HG02970 (cell line): ENCODE data around the gene EHD4.

ENCODE experiments used
- ATAC-seq: cut with Tn5 transposase; IDR thresholded peaks from one replicate; pipeline ENCODE4 v1.9.1; 2021; ENCODE audit warnings: mild to moderate bottlenecking, moderate library complexity, moderate number of reproducible peaks; ENCODE audit not compliant: unreplicated experiment, low FRiP score

EHD4 gene

DNA sequence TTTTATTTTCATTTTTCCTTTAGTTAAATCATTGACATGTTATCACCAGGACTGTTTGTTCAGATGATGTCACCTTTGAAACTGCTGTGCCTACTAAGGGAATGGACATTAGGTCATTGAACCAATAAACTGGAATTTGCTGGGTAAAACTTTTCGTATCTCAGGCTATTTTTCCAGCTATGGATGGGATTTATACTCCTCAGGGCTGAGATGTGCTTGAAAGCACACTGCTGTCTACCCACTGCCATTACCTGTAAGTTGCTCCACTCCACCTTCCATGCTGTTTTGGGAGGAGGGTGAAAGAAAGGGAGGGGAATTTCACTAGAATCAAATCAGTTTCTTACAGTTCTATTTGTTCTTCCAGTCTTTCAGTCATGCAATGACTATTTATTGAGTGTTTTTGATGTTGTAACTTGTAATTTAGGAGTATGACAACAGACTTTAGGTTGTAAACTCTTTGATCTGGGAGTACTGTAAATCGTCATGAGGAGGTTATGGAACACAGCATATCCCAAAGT lies 11.3 kb downstream of the EHD4 start:
- no peak for ATAC-seq

GRCh38 chr15:41958002-41958420 lies 14.3 kb downstream of the EHD4 start:
- ATAC-seq: no peak

DNA sequence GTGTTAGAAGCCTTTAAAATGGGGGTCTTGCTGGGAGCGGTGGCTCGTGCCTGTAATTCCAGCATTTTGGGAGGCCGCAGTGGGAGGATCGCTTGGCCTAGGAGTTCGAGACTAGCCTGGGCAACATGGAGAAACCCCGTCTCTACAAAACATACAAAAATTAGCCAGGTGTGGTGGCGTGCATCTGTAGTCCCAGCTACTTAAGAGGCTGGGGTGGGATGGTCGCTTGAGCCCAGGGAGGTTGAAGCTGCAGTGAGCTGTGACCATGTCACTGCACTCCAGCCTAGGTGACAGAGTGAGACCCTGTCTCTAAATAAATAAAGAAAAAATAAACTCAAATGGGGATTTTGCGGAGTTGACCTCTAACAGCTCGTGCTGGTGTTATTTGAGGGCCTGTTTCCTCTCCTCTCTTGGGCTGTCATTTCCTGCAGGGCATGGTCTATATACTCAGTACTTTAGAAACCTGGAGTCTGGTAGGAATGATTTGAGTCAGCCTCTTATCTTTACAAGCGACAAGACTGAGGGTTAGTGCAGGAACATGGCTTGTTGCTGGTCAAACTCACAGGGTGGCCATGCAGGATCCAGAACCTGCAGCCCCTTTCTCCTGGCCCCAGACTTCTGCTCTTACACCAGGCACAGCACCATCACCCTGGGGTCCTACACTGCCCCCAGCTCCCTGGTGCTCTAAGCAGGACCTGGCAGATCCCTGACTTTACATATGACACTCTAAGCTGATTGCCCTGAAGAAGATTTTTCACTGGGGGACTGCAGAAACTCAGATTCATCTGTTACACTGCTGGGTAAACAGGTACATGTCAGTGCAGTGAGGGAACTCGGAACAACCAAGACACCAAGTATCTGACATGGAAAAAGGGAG lies 15.1 kb downstream of the EHD4 start:
- no peak for ATAC-seq

DNA sequence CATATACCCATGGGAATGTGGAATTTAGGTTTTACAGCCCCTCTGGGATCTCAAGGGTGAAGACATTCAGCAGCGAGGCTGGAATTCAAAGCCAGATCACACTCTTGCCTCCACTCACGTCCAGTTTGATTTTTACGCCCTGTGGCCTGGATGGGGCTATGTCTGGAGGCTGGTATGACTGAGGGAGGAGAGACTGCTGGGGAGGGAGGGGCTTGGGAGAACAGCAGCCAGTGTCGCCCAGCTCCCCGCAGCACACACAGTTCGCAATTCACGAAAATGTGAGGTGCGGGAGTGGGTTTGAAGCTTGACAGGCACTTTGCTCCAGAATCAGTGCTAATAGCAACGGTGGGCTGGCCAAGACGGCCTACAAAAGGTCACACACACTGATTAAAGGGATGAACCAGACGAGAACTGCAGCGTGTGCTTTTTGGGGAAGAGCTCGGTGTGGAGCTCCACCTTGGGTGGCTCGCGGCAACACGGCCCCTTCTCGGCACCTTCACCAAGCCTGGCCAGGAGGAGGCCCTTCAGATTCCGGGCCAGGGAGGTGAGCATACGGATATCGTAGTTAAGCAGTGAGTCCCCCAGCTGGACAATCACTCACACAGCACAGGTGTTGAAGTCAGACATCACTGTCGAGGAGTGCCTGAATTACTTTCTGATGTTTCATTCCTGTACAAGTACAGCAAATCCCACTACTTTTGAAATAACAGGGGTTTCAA lies 16.4 kb downstream of the EHD4 start:
- no peak for ATAC-seq

DNA sequence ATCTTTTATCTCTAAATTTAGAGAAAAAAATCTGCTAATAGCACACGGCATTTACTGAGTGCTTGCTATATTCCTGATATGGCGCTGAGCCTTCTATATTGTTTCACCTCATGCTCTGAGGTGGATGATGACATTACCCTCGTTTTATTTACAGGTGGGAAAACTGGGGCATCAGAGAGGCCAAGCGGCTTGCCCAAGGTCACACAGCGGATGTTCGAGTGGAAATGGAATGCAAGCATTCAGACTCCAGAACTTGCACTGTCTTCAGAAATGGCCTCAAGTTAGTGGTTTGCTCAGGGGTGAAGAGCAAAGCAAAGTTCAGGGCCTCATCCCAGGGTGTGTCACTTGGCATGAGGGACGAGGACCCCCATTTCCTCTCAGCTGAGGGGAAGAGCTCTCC lies 17.3 kb downstream of the EHD4 start:
- no peak for ATAC-seq

DNA sequence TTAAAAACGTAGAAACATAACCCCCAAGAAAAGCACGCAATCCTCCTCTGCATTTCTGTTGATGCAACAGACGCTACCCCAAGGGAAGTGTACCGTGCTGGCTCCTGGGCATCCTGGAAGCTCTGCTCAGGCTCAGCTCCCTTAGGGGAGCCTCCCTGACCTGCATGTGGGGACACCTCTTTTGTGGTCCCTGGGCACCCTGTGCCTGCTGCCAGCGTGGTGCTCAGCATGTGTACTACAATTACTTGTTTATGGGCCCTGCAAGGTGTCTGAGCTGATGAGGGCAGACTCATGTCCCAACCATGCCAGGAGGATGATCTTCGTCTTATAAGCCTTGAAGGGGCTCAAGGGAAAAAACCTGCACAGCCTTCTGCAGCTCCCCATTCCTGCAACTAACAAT lies 18.3 kb downstream of the EHD4 start:
- no peak for ATAC-seq

GRCh38 chr15:41952013-41952563 lies 20.3 kb downstream of the EHD4 start:
- ATAC-seq: no peak

GRCh38 chr15:41951571-41951970 lies 20.8 kb downstream of the EHD4 start:
- no peak for ATAC-seq

- no peak for ATAC-seq
These were observed 21.9 kb downstream of the EHD4 start for GRCh38 chr15:41950489-41950888.

DNA sequence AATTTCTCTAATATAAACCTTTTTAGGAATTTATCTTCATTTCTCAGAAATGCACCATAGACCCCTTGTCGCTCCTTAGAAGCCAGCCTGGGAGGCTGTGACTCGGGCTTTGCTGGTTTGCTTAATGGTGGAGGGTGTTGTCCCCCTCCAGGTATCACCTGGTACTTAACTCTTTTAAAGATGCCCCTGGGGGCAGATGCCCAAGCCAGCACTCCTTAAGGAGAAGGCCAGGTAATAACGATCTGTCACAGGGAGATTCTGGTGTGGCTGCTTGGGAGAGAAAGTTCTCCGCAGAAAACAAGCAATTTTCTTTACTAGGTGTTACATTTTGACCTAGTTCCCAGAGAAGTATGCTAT lies 22.3 kb downstream of the EHD4 start:
- no peak for ATAC-seq

GRCh38 chr15:41949401-41950126 lies 22.8 kb downstream of the EHD4 start:
- ATAC-seq: no peak

- no peak for ATAC-seq
These were observed 23.9 kb downstream of the EHD4 start for GRCh38 chr15:41948490-41948889.

DNA sequence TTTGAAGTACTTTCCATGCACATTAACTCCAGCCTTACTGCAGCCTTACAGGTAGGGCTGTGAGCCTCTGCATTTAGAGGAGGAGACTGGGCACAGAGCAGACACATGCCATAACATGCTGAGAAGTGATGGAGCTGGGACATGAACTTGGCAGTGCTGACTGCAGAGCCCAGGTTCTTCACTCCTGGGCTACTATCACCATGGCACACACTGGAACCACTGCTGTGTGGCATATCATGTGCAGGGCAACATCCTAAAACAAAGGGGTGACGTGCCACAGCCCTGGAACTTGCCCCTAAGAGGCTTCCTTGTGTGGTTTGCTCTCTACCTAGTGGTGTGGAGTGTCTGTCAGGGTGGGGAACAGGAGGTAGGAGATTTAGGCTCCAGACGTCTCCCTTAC lies 25.4 kb downstream of the EHD4 start:
- no peak for ATAC-seq

GRCh38 chr15:41945731-41946130 lies 26.6 kb downstream of the EHD4 start:
- ATAC-seq: no peak

DNA sequence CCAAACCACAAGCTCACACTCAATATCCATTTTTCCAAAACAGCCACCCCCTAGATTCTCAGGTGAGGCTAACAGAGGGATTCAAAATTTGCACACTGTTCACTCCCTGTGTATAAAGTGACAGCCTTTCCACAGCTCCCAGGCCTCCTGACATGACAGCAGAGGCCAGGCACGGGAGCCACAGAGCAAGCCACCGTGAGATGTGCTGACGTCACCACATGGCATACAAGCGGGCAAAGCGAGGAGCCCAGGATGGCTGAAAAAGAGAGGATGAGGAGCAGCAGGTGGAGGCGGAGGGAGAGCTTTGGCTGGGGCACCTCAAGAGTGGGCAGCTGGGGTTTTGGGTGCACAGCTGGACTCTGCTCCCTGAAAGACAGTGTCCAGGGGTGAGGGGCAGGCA lies 27.1 kb downstream of the EHD4 start:
- no peak for ATAC-seq

GRCh38 chr15:41944313-41944940 lies 27.9 kb downstream of the EHD4 start:
- ATAC-seq: no peak

DNA sequence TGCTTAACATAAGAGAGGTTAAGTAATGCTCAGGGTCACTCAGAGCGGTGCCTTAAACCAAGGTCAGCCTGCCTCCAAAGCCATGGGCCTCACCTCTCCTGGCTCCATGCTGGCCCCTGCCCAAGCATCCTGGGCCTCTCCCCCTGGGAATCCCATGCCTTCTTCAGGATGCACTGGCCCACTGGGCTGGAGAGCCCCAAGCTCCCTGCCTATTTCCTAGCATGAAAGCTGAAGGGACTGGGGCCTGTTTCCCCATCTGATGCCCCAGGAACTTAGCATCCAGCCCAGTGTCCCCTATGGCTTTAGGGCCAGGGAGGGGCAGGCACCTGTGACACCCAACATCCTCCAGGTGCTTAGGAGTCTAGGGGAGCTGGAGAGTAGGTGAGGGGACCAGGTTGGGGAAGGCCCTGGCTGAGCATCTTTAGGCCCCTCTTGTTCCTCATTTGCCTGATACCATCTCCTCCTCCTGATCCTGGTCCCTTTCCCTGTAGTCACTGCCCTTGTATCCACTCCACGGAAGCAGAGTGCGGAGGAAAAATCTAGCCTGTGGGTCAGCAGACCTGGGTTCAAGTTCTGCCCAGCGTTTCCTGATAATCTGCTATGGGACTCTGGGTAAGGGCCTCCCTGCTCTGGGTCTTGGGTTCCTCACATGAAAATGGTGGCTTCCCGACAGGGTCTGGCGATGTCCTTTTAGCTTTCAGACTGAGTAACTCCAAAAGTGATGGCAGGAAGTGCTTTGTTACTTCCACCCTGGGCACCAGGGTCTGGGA lies 28.6 kb downstream of the EHD4 start:
- no peak for ATAC-seq

GRCh38 chr15:41942886-41943285 lies 29.5 kb downstream of the EHD4 start:
- no peak for ATAC-seq

DNA sequence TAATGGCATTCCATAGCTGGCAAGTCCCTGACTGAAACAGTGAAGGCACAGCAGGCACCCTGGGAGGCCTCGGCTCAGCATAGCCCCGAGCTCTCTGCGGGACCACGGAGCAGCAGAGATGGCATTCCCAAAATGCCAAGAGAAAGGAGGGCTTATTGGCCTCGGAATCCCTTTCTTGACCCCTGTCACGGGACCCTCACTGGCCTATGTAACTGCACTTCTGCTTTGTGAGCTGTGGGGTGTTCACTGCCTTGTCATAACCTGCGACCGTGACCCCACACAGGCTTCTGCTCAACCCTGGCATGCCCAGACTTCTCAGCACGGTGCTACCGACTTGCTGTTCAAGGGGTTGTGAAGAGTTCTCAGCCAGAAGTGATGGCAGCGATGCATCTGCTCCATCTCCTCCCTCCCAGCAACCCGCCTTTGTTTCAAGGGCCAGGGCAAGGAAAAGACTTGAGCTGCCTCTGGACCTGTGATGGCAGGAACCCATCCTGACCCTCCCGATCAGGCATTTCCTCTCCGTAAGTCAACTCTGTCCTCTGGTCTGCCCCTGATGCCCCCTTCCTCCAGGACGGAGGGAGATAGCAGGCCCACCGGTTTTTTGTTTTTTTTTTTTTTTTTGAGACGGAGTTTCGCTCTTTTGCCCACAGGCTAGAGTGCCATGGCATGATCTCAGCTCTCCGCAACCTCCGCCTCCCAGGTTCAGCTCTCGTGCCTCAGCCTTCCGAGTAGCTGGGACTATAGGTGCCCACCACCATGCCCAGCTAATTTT lies 30.5 kb downstream of the EHD4 start:
- no peak for ATAC-seq
